Measurements from ENCODE around the gene SLC30A5. TPM values are rescaled to one million over a fixed set of nuclear protein-coding genes. Genes with fewer than 3 reads are reported as not detected.

The SLC30A5 gene
- polyA plus RNA-seq, 2 of the 4 experiments (the other 2 are of a cell fraction): 51.2 to 74.6 TPM

- TF ChIP-seq REST (IDR thresholded peaks at IDR 0.05): peak; percentile 38; the same call in 1 of the 2 replicates
- TF ChIP-seq MYC (IDR thresholded peaks at IDR 0.05; ENCODE audit: borderline replicate concordance, low read length): 0 out of 2 replicates have a peak, but pooled peaks have one; percentile 13
- no peak for TF ChIP-seq SREBF2 (IDR thresholded peaks at IDR 0.05)
- peak; percentile 71 for TF ChIP-seq E2F6 (IDR thresholded peaks at IDR 0.05; ENCODE audit: borderline replicate concordance, low read depth)
- no peak for TF ChIP-seq CHD4 (IDR thresholded peaks at IDR 0.05; ENCODE audit: borderline replicate concordance)
- TF ChIP-seq MAX (IDR thresholded peaks at IDR 0.05): peak; percentile 94
- TF ChIP-seq NFE2L2 (conservative IDR thresholded peaks at IDR 0.05; ENCODE audit: low read length): no peak
- no peak for TF ChIP-seq CBX8 (IDR thresholded peaks at IDR 0.05)
- peak; percentile 52 for TF ChIP-seq POLR2A (IDR thresholded peaks at IDR 0.05; ENCODE audit: low read length)
- no peak for TF ChIP-seq MAFK (IDR thresholded peaks at IDR 0.05; ENCODE audit: partially characterized antibody)
- TF ChIP-seq NPAS2 (CRISPR knock-in tag; IDR thresholded peaks at IDR 0.05; ENCODE audit: borderline replicate concordance): no peak
- TF ChIP-seq RFX5 (IDR thresholded peaks at IDR 0.05): peak; percentile 77; the same call in 1 of the 2 replicates
- no peak for TF ChIP-seq KDM1A (IDR thresholded peaks at IDR 0.05; ENCODE audit: low read depth)
- no peak for TF ChIP-seq RARB (CRISPR knock-in tag; IDR thresholded peaks at IDR 0.05)
- TF ChIP-seq ZFP36 (IDR thresholded peaks at IDR 0.05; ENCODE audit: borderline replicate concordance, partially characterized antibody): no peak
- no peak for TF ChIP-seq ZC3H11A (IDR thresholded peaks at IDR 0.05)
- peak; percentile 92 for TF ChIP-seq USF2 (IDR thresholded peaks at IDR 0.05)
Observed at GRCh38 chr5:69166686-69167492, 73.1 kb downstream of the SLC30A5 start, which contains the start of gene CCNB1 (continued).

- Histone ChIP-seq H3K4me1 (peaks cover 36% of the 10 kb centered on the region), H3K4me3 (peak overlapping the region; percentile 77), H3K4me2 (peak overlapping the region; percentile 75), H3K27ac (peak overlapping the region; percentile 85 to 89), H3K9me3 (no peaks in the 10 kb centered on the region)
- POLR2A ChIA-PET: no interaction called here
- ATAC-seq: peak in 1 of 2 experiments; percentile 10; a peak in 3 of 6 replicates
- 2% methylated on average over 11 of the region's 11 CpGs for WGBS (ENCODE audit: missing lambda C conversion rate)
- no peak for FAIRE-seq
- DNase-seq (ENCODE audit: low read depth in 1 of 2, low spot score in 1 of 2): no peak
- CTCF ChIA-PET: interaction anchor here (0.9 to 3.0 kb wide), 2 partner anchors 74 to 165 kb away, joined by 3 to 16 read pairs; partner anchors contain the start of genes CCDC125 and SLC30A5
- TF ChIP-seq ATOH8 (CRISPR knock-in tag; IDR thresholded peaks at IDR 0.05; ENCODE audit: low read depth) (no peak), HEYL (CRISPR knock-in tag; IDR thresholded peaks at IDR 0.05) (no peak), TFCP2L1 (CRISPR knock-in tag; IDR thresholded peaks at IDR 0.05) (no peak), BHLHE40 (IDR thresholded peaks at IDR 0.05; ENCODE audit: low read depth, low read length) (no peak), E2F6 (IDR thresholded peaks at IDR 0.05; ENCODE audit: borderline replicate concordance, low read depth) (no peak), CTCF (IDR thresholded peaks at IDR 0.05) (no peak), USF2 (IDR thresholded peaks at IDR 0.05) (no peak), EHMT2 (IDR thresholded peaks at IDR 0.05; ENCODE audit: low read depth) (no peak), EP300 (IDR thresholded peaks at IDR 0.05) (no peak), KDM5A (IDR thresholded peaks at IDR 0.05) (no peak), ELK1 (IDR thresholded peaks at IDR 0.05; ENCODE audit: low read depth, low read length) (no peak), RFX5 (IDR thresholded peaks at IDR 0.05) (no peak), NFE2L2 (conservative IDR thresholded peaks at IDR 0.05; ENCODE audit: low read length) (no peak), KDM1A (IDR thresholded peaks at IDR 0.05; ENCODE audit: low read depth) (no peak)
Observed at GRCh38 chr5:69167493-69167855, 73.7 kb downstream of the SLC30A5 start.

Measured in A549 (cell line).